ENCODE results near the gene KCNMB1. TPM values are rescaled to one million over a fixed set of nuclear protein-coding genes. Genes with fewer than 3 reads are reported as not detected.

The KCNMB1 gene
- total and polyA plus RNA-seq, 10 of the 15 experiments (the other 5 are each of a cell fraction or from before 2014, with no cell fraction given), result 1.2 to 3.6 (median 2.6) TPM

- Histone ChIP-seq H2AFZ (ENCODE audit: control insufficient read depth, low read depth, low read length) (no peak overlapping the region), H3K9me3 (replicated peaks; ENCODE audit: control insufficient read depth, insufficient read depth, low read length) (no peaks in the 10 kb centered on the region; the same call in 2 of the 3 replicates), H3K4me2 (ENCODE audit: control insufficient read depth, insufficient read depth) (no peak overlapping the region), H3K9ac (ENCODE audit: control insufficient read depth, insufficient read depth, low read length) (no peak overlapping the region), H3K4me3 (no peak overlapping the region), H3K27ac (ENCODE audit: control insufficient read depth, insufficient read depth) (no peak overlapping the region), H3K79me2 (ENCODE audit: control insufficient read depth, insufficient read depth, low read length) (no peaks in the 10 kb centered on the region), H4K20me1 (ENCODE audit: control insufficient read depth, insufficient read depth) (no peaks in the 10 kb centered on the region), H3K36me3 (ENCODE audit: control insufficient read depth in 2 of 2, insufficient read depth in 2 of 2, low read length in 1 of 2) (no peaks in the 10 kb centered on the region), H3K4me1 (ENCODE audit: control insufficient read depth, insufficient read depth, low read length) (no peaks in the 10 kb centered on the region), H3K27me3 (replicated peaks in 1 of 2; ENCODE audit: control insufficient read depth in 2 of 2, insufficient read depth in 2 of 2, low read length in 1 of 2) (no peaks in the 10 kb centered on the region; a peak in 1 of 4 replicates)
- no peak for ATAC-seq
- no peak for TF ChIP-seq BMI1 (IDR thresholded peaks at IDR 0.05; ENCODE audit: borderline replicate concordance)
- peak; percentile 64; the same call in 1 of the 2 replicates for TF ChIP-seq SPI1 (IDR thresholded peaks at IDR 0.05; ENCODE audit: borderline replicate concordance, insufficient read depth, low read depth, low read length)
- SMC1A ChIA-PET (ENCODE audit: uncharacterized antibody, unreplicated experiment), result interaction anchor here (1.2 to 1.5 kb wide), 3 partner anchors 10 to 21 kb away, joined by 4 to 6 read pairs (median 6); partner anchors contain the start of gene KCNMB1
- DNase-seq (ENCODE audit: low read depth, low spot score), result no peak
- WGBS (ENCODE audit: insufficient coverage, insufficient replicate concordance, low lambda C conversion rate, missing lambda C conversion rate), result 0% methylated on average over 2 of the region's 2 CpGs
- in situ Hi-C loops (cut with MboI), result no loop called here
- no peak for FAIRE-seq
- intact Hi-C loops (cut with micrococcal nuclease; ENCODE audit: unreplicated experiment), result no loop called here
- CTCF ChIA-PET, result interaction anchor here (1.0 to 2.8 kb wide), 6 partner anchors 9 to 140 kb away, joined by 3 to 12 read pairs (median 4); no protein-coding TSS in a partner anchor
- BruUV-seq (replicated peaks), result no TSS peak
- RAD21 ChIA-PET (ENCODE audit: unreplicated experiment), result interaction anchor here (1.0 to 1.3 kb wide), 2 partner anchors 13 to 180 kb away, joined by 3 to 5 read pairs; no protein-coding TSS in a partner anchor
- POLR2A ChIA-PET, result interaction anchor here (0.5 to 1.1 kb wide), 2 partner anchors 21 to 113 kb away, joined by 3 read pairs; no protein-coding TSS in a partner anchor
Measured at GRCh38 chr5:170405817-170406216, 16.6 kb upstream of the KCNMB1 start.

GRCh38 chr5:170404398-170404797, 15.2 kb upstream of the KCNMB1 start:
- Histone ChIP-seq H3K27me3 (replicated peaks in 1 of 2; ENCODE audit: control insufficient read depth in 2 of 2, insufficient read depth in 2 of 2, low read length in 1 of 2) (no peaks in the 10 kb centered on the region; a peak in 2 of 4 replicates), H2AFZ (ENCODE audit: control insufficient read depth, low read depth, low read length) (no peak overlapping the region), H3K4me1 (ENCODE audit: control insufficient read depth, insufficient read depth, low read length) (no peaks in the 10 kb centered on the region), H3K27ac (ENCODE audit: control insufficient read depth, insufficient read depth) (no peak overlapping the region), H3K9ac (ENCODE audit: control insufficient read depth, insufficient read depth, low read length) (no peak overlapping the region), H3K36me3 (ENCODE audit: control insufficient read depth in 2 of 2, insufficient read depth in 2 of 2, low read length in 1 of 2) (no peaks in the 10 kb centered on the region), H3K9me3 (replicated peaks; ENCODE audit: control insufficient read depth, insufficient read depth, low read length) (no peaks in the 10 kb centered on the region; the same call in 2 of the 3 replicates), H3K79me2 (ENCODE audit: control insufficient read depth, insufficient read depth, low read length) (no peaks in the 10 kb centered on the region), H4K20me1 (ENCODE audit: control insufficient read depth, insufficient read depth) (no peaks in the 10 kb centered on the region), H3K4me2 (ENCODE audit: control insufficient read depth, insufficient read depth) (no peak overlapping the region), H3K4me3 (no peak overlapping the region)
- POLR2A ChIA-PET, result no interaction called here
- ATAC-seq, result peak; percentile 81
- no peak for DNase-seq (ENCODE audit: low read depth, low spot score)
- CTCF ChIA-PET, result interaction anchor here (0.8 to 2.8 kb wide), 11 partner anchors 8 to 137 kb away, joined by 3 to 12 read pairs (median 4); no protein-coding TSS in a partner anchor
- intact Hi-C loops (cut with micrococcal nuclease; ENCODE audit: unreplicated experiment) (no loop called here), in situ Hi-C loops (cut with MboI) (no loop called here)
- no peak for FAIRE-seq
- RAD21 ChIA-PET (ENCODE audit: unreplicated experiment), result interaction anchor here (0.8 to 1.4 kb wide), 4 partner anchors 14 to 178 kb away, joined by 3 to 7 read pairs (median 5); partner anchors contain the start of gene KCNMB1
- no TSS peak for BruUV-seq (replicated peaks)
- WGBS (ENCODE audit: insufficient coverage, insufficient replicate concordance, low lambda C conversion rate, missing lambda C conversion rate), result 0% methylated on average over 2 of the region's 2 CpGs
- SMC1A ChIA-PET (ENCODE audit: uncharacterized antibody, unreplicated experiment), result interaction anchor here (0.7 to 2.1 kb wide), 8 partner anchors 10 to 223 kb away, joined by 3 to 6 read pairs (median 3); partner anchors contain the start of gene KCNMB1
- TF ChIP-seq CREB1 (IDR thresholded peaks at IDR 0.05; ENCODE audit: low read depth) (no peak), NR2F1 (conservative IDR thresholded peaks at IDR 0.05) (no peak), CUX1 (IDR thresholded peaks at IDR 0.05; ENCODE audit: insufficient replicate concordance, low read depth, low read length) (no peak), E2F4 (IDR thresholded peaks at IDR 0.05; ENCODE audit: low read depth, low read length) (no peak), SIN3A (IDR thresholded peaks at IDR 0.05; ENCODE audit: low read depth, low read length) (no peak), HDAC6 (IDR thresholded peaks at IDR 0.05; ENCODE audit: unreplicated experiment) (no peak)
